ENCODE measurements around the gene GLRX5. TPM values are rescaled to one million over a fixed set of nuclear protein-coding genes. Genes with fewer than 3 reads are reported as not detected.

GLRX5 gene
- total RNA-seq, 1 experiment from 2014 or later: 60.1 TPM

DNA sequence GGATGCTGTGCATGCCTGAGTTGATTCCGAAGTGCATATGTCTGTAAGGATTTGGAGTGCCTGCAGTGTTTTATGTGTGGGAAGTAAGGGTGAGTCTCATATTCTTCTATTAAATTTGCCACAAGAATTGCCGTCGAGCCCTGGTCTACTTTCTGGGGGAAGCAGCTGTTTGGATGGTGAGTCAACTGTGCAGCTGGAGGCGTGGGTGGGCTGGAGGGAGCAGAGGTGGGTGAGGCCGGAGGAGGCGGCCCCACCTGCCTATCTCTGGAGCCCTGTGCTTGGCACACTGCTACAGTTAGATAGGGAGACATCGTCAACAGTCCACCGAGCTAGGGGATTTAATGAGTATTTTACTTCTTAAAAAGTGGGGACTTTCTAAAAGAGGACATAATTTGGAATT is 9.7 kb downstream of the GLRX5 start:
- Histone ChIP-seq H4K20me1 (ENCODE audit: insufficient read depth) (peaks cover 7% of the 10 kb centered on the region; the same call in 1 of the 2 replicates), H3K4me2 (ENCODE audit: low read length) (no peak overlapping the region), H3K36me3 (ENCODE audit: control insufficient read depth in 1 of 2, insufficient read depth in 2 of 2, low read length in 2 of 2) (0 out of 4 replicates have a peak, but pooled peaks cover 0 to 5% of the 10 kb centered on the region in 2 experiments), H3K27me3 (ENCODE audit: insufficient read depth, low read length) (no peaks in the 10 kb centered on the region), H3K79me2 (ENCODE audit: insufficient read depth, low read length) (peaks cover 42% of the 10 kb centered on the region), H3K9ac (ENCODE audit: low read length) (no peak overlapping the region), H3K9me2 (ENCODE audit: insufficient read depth) (no peaks in the 10 kb centered on the region), H3K4me3 (replicated peaks in 1 of 2; ENCODE audit: low read depth in 1 of 2, low read length in 2 of 2) (no peak overlapping the region), H2AFZ (ENCODE audit: low read depth, low read length, poor library complexity, severe bottlenecking) (no peak overlapping the region), H3K4me1 (ENCODE audit: control insufficient read depth in 1 of 2, insufficient read depth in 2 of 2, low read length in 2 of 2) (peaks cover 15 to 26% of the 10 kb centered on the region in 2 experiments), H3K9me3 (ENCODE audit: control insufficient read depth in 1 of 2, insufficient read depth in 1 of 2, low read depth in 1 of 2, low read length in 2 of 2) (no peaks in the 10 kb centered on the region), H3K27ac (ENCODE audit: low read depth, low read length) (no peak overlapping the region)
- no TSS peak for BruUV-seq (replicated peaks)
- RAD21 ChIA-PET (ENCODE audit: low non-redundant PET in 1 of 2, low total read pairs in 2 of 2, uncharacterized antibody in 2 of 2, unreplicated experiment in 2 of 2): no interaction called here
- intact Hi-C loops (cut with micrococcal nuclease): no loop called here
- TF ChIP-seq EZH2phosphoT487 (IDR thresholded peaks at IDR 0.05; ENCODE audit: borderline replicate concordance): no peak
- no peak for DNase-seq (ENCODE audit: low read depth, low spot score)
- CTCF ChIA-PET: interaction anchor here (1.4 kb wide), 1 partner anchor 17 kb away, joined by 4 read pairs; no protein-coding TSS in a partner anchor
- ATAC-seq: no peak
- POLR2A ChIA-PET: interaction anchor here (1.3 kb wide), 1 partner anchor 102 kb away, joined by 3 read pairs; no protein-coding TSS in a partner anchor

DNA sequence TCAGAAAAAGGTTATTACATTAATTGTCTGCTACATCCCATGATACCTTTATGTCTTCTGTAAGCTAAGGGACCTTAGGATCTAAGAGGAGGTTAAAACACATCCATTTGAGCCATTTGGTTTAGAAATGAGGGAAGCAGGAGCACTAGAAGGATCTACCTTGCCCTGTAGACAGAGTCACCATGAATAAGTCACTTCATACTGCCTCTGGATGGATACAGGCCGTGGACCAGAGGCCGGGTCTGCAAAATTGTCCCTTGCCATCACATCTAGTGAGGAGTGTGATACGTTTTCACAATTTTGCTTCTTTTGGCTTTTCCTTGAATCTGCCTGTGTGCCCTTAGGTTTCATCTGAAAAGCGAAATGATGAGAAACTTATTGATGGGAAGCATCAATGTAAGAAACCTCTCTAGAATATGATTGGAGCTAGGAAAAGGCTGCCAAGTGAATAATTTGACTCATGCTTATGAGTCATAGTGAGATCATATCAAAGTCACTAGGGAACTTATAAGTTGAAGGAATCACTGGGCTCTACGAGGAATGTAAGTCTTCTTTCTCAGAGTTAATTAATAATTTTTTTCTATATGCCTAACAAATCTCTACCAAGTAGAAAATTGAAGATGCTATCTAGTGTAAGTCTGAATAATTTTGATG is 10.8 kb downstream of the GLRX5 start:
- H3K9me3 ChIP-seq (ENCODE audit: control insufficient read depth in 1 of 2, insufficient read depth in 1 of 2, low read depth in 1 of 2, low read length in 2 of 2): no peaks in the 10 kb centered on the region
- CTCF ChIA-PET: interaction anchor here (1.8 to 2.0 kb wide), 2 partner anchors 14 to 18 kb away, joined by 6 read pairs; no protein-coding TSS in a partner anchor
- 0 out of 4 replicates have a peak, but pooled peaks cover 0 to 5% of the 10 kb centered on the region in 2 experiments for H3K36me3 ChIP-seq (ENCODE audit: control insufficient read depth in 1 of 2, insufficient read depth in 2 of 2, low read length in 2 of 2)
- peaks cover 15 to 26% of the 10 kb centered on the region in 2 experiments for H3K4me1 ChIP-seq (ENCODE audit: control insufficient read depth in 1 of 2, insufficient read depth in 2 of 2, low read length in 2 of 2)
- BruUV-seq (replicated peaks): no TSS peak
- POLR2A ChIA-PET: interaction anchor here (1.3 kb wide), 1 partner anchor 103 kb away, joined by 3 read pairs; no protein-coding TSS in a partner anchor
- no peak overlapping the region for H2AFZ ChIP-seq (ENCODE audit: low read depth, low read length, poor library complexity, severe bottlenecking)
- peak overlapping the region; percentile 8 for H3K4me2 ChIP-seq (ENCODE audit: low read length)
- RAD21 ChIA-PET (ENCODE audit: low non-redundant PET in 1 of 2, low total read pairs in 2 of 2, uncharacterized antibody in 2 of 2, unreplicated experiment in 2 of 2): no interaction called here
- ATAC-seq: peak; percentile 63
- H3K4me3 ChIP-seq (replicated peaks in 1 of 2; ENCODE audit: low read depth in 1 of 2, low read length in 2 of 2): no peak overlapping the region
- no peaks in the 10 kb centered on the region for H3K9me2 ChIP-seq (ENCODE audit: insufficient read depth)
- DNase-seq (ENCODE audit: low read depth, low spot score): peak; percentile 53
- intact Hi-C loops (cut with micrococcal nuclease): no loop called here
- H3K9ac ChIP-seq (ENCODE audit: low read length): no peak overlapping the region
- H3K27ac ChIP-seq (ENCODE audit: low read depth, low read length): no peak overlapping the region
- no peaks in the 10 kb centered on the region for H3K27me3 ChIP-seq (ENCODE audit: insufficient read depth, low read length)
- H3K79me2 ChIP-seq (ENCODE audit: insufficient read depth, low read length): peaks cover 31% of the 10 kb centered on the region
- H4K20me1 ChIP-seq (ENCODE audit: insufficient read depth): peaks cover under 1% of the 10 kb centered on the region; the same call in 1 of the 2 replicates
- peak; percentile 84 for TF ChIP-seq JUND (IDR thresholded peaks at IDR 0.05)
- TF ChIP-seq SRF (IDR thresholded peaks at IDR 0.05; ENCODE audit: low read depth): peak; percentile 63; the same call in 1 of the 2 replicates
- no peak for TF ChIP-seq REST (IDR thresholded peaks at IDR 0.05; ENCODE audit: low read depth)
- TF ChIP-seq, protein P1, sequence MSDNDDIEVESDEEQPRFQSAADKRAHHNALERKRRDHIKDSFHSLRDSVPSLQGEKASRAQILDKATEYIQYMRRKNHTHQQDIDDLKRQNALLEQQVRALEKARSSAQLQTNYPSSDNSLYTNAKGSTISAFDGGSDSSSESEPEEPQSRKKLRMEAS (IDR thresholded peaks at IDR 0.05): no peak
- no peak for TF ChIP-seq POLR2A (IDR thresholded peaks at IDR 0.05; ENCODE audit: borderline replicate concordance, extremely low read depth, insufficient read depth, insufficient read length)
- no peak for TF ChIP-seq RAD21 (IDR thresholded peaks at IDR 0.05; ENCODE audit: low read depth)
- no peak for TF ChIP-seq SIN3A (IDR thresholded peaks at IDR 0.05; ENCODE audit: low read depth)
- no peak for TF ChIP-seq CBX3 (IDR thresholded peaks at IDR 0.05; ENCODE audit: low read depth)
- no peak for TF ChIP-seq ZFX (IDR thresholded peaks at IDR 0.05)
- no peak for TF ChIP-seq ELF1 (IDR thresholded peaks at IDR 0.05; ENCODE audit: borderline replicate concordance, low read depth)
- TF ChIP-seq ZNF274 (IDR thresholded peaks at IDR 0.05; ENCODE audit: low read depth, low read length): no peak
- TF ChIP-seq FOSL1 (IDR thresholded peaks at IDR 0.05; ENCODE audit: low read depth): peak; percentile 95
- no peak for TF ChIP-seq YY1 (IDR thresholded peaks at IDR 0.05; ENCODE audit: extremely low read depth, insufficient replicate concordance, low read depth, low read length)
- TF ChIP-seq CEBPB (IDR thresholded peaks at IDR 0.05; ENCODE audit: low read depth): no peak
- no peak for TF ChIP-seq ATF3 (IDR thresholded peaks at IDR 0.05)
